Transverse colon (tissue), 4 donors: ENCODE results near the gene GMCL1. TPM values are rescaled to one million over a fixed set of nuclear protein-coding genes. Genes with fewer than 3 reads are reported as not detected.

Experiments used
- DNase-seq: peaks from one replicate; pipeline ENCODE4 v3.0.0-alpha.2; 2019
- H3K27ac ChIP-seq, 4 donors: fragments of 200-600 bp; sonication (generic); 2 replicates each; pipeline ENCODE4 v1.5.1; 2016 to 2018; ENCODE audit warnings: inconsistent platforms in 4 of 4
- H3K27me3 ChIP-seq: fragments of 200-600 bp; sonication (generic); 2 replicates; pipeline ENCODE4 v1.5.1; 2017; ENCODE audit warnings: inconsistent platforms
- H3K36me3 ChIP-seq, 4 donors: fragments of 200-600 bp; sonication (generic); 2 replicates each; pipeline ENCODE4 v1.5.1; 2017 to 2019; ENCODE audit warnings: inconsistent platforms in 4 of 4
- H3K4me1 ChIP-seq, 4 donors: fragments of 200-600 bp; sonication (generic); 2 replicates each; pipeline ENCODE4 v1.5.1; 2017 to 2020; ENCODE audit warnings: inconsistent platforms in 4 of 4
- H3K4me3 ChIP-seq, 4 donors: fragments of 200-600 bp; sonication (generic); 1 replicate in 1 of 4; 2 replicates in 3 of 4; pipeline versions ENCODE4 v1.5.1 to v1.6.1; 2017 to 2019; ENCODE audit warnings: inconsistent platforms in 4 of 4
- H3K9me3 ChIP-seq, 2 donors: fragments of 200-600 bp; sonication (generic); 2 replicates each; pipeline ENCODE4 v1.5.1; 2017 to 2019; ENCODE audit warnings: inconsistent platforms in 2 of 2
- CTCF ChIP-seq, 5 experiments: fragments of 200-600 bp in 3 of 5; fragments of 450-650 bp in 2 of 5; sonication (generic) in 3 of 5; IDR thresholded peaks; 1 replicate in 2 of 5; 2 replicates in 3 of 5; pipeline ENCODE4 v1.5.1; 2016 to 2017; ENCODE audit warnings: antibody characterized with exemption in 5 of 5, inconsistent platforms in 3 of 5, mild to moderate bottlenecking in 2 of 5, moderate library complexity in 1 of 5
- EP300 ChIP-seq: sonication (generic); formaldehyde crosslinking; IDR thresholded peaks from one replicate; pipeline ENCODE4 v1.6.1; 2017; ENCODE audit warnings: antibody characterized with exemption, low read depth
- POLR2A ChIP-seq: fragments of 450-650 bp; IDR thresholded peaks from one replicate; pipeline ENCODE4 v1.6.1; 2016; ENCODE audit warnings: antibody characterized with exemption, mild to moderate bottlenecking, moderate library complexity
- POLR2AphosphoS5 ChIP-seq, 3 donors: sonication (generic); formaldehyde crosslinking; IDR thresholded peaks; one replicate each; pipeline ENCODE4 v1.6.1; 2016; ENCODE audit warnings: antibody characterized with exemption in 3 of 3
- WGBS, 2 donors: methylation state at CpG; one replicate each; pipeline ENCODE4 v1.1.5; 2018; ENCODE audit warnings: low coverage in 1 of 2; 5-methylcytosine and 5-hydroxymethylcytosine counted together
- in situ Hi-C, 4 donors: fragments of 200-750 bp; cut with MboI; loops; one replicate each; pipeline versions ENCODE4 v1.15.0 to v1.15.1; 2017; ENCODE audit warnings: low sequenced_read_pairs in 3 of 4, low pct_ligation_motif_present in 1 of 4, low pct_unique_long_range_greater_than_20kb in 1 of 4
- intact Hi-C: fragments of 100-400 bp; cut with DNase I; formaldehyde crosslinking; loops from one replicate; pipeline ENCODE4 v1.15.1; 2023; ENCODE audit warnings: low total_unique reads
- total RNA-seq, 4 donors: library from RNA; depleted of rRNA; stranded (reverse); fragments of >200 nt; gene quantifications; one replicate each; pipeline ENCODE4 v1.1.0, GENCODE V29; 2016

GMCL1 gene
- total RNA-seq, 4 donors from 2014 or later = 5.0 to 82.3 (median 20.9) TPM

GRCh38 chr2:69835666-69836065, 6.2 kb downstream of the GMCL1 start:
- DNase-seq = no peak
- TF ChIP-seq CTCF (IDR thresholded peaks at IDR 0.05) (no peak), EP300 (no peak), POLR2AphosphoS5 (IDR thresholded peaks at IDR 0.05) (no peak), POLR2A (no peak)
- no peak overlapping the region for H3K27ac ChIP-seq
- H3K4me1 ChIP-seq = peaks cover 10 to 32% (median 16%) of the 10 kb centered on the region in 4 donors
- intact Hi-C loops (no loop called here), in situ Hi-C loops (no loop called here)
- 75 to 91% methylated on average over 2 of the region's 2 CpGs for WGBS, 2 donors
- H3K27me3 ChIP-seq = no peaks in the 10 kb centered on the region
- no peak overlapping the region for H3K4me3 ChIP-seq
- no peaks in the 10 kb centered on the region for H3K9me3 ChIP-seq
- H3K36me3 ChIP-seq = peaks cover 0 to 6% (median 0%) of the 10 kb centered on the region in 4 donors

GRCh38 chr2:69836316-69836715, 6.9 kb downstream of the GMCL1 start:
- DNase-seq = no peak
- no peak overlapping the region for H3K27ac ChIP-seq
- no peak overlapping the region for H3K4me3 ChIP-seq
- H3K27me3 ChIP-seq = no peaks in the 10 kb centered on the region
- intact Hi-C loops = no loop called here
- in situ Hi-C loops = no loop called here
- H3K36me3 ChIP-seq = peaks cover 0 to 6% (median 0%) of the 10 kb centered on the region in 4 donors
- H3K9me3 ChIP-seq = no peaks in the 10 kb centered on the region
- H3K4me1 ChIP-seq = peaks cover 4 to 26% (median 10%) of the 10 kb centered on the region in 4 donors
- TF ChIP-seq POLR2A = no peak
- TF ChIP-seq EP300 = no peak
- WGBS, 2 donors = 64 to 76% methylated on average over 5 of the region's 5 CpGs

- 89 to 100% methylated on average over 2 of the region's 2 CpGs for WGBS, 2 donors
- Histone ChIP-seq H3K27ac (no peak overlapping the region), H3K27me3 (no peaks in the 10 kb centered on the region), H3K4me1 (peaks cover 0 to 15% (median 4%) of the 10 kb centered on the region in 4 donors), H3K4me3 (no peak overlapping the region), H3K9me3 (no peaks in the 10 kb centered on the region), H3K36me3 (peaks cover 0 to 6% (median 0%) of the 10 kb centered on the region in 4 donors)
- in situ Hi-C loops = no loop called here
- no peak for TF ChIP-seq EP300
- no peak for TF ChIP-seq POLR2AphosphoS5 (IDR thresholded peaks at IDR 0.05)
- no peak for TF ChIP-seq CTCF (IDR thresholded peaks at IDR 0.05)
- no peak for TF ChIP-seq POLR2A
- no peak for DNase-seq
- intact Hi-C loops = no loop called here
Measured at GRCh38 chr2:69837533-69837932, 8.1 kb downstream of the GMCL1 start.

GRCh38 chr2:69843993-69844392, 14.5 kb downstream of the GMCL1 start:
- H3K27ac ChIP-seq = no peak overlapping the region
- no peaks in the 10 kb centered on the region for H3K27me3 ChIP-seq
- no peak overlapping the region for H3K4me3 ChIP-seq
- DNase-seq = no peak
- in situ Hi-C loops = no loop called here
- TF ChIP-seq CTCF (IDR thresholded peaks at IDR 0.05) (no peak), POLR2AphosphoS5 (IDR thresholded peaks at IDR 0.05) (no peak), EP300 (no peak), POLR2A (no peak)
- intact Hi-C loops = no loop called here
- no peaks in the 10 kb centered on the region for H3K9me3 ChIP-seq
- H3K36me3 ChIP-seq = peaks cover 0 to 29% (median 5%) of the 10 kb centered on the region in 4 donors
- no peaks in the 10 kb centered on the region for H3K4me1 ChIP-seq

GRCh38 chr2:69844560-69844959, 15.1 kb downstream of the GMCL1 start:
- peaks cover 0 to 34% (median 5%) of the 10 kb centered on the region in 4 donors for H3K36me3 ChIP-seq
- H3K27ac ChIP-seq = no peak overlapping the region
- TF ChIP-seq POLR2A = no peak
- TF ChIP-seq POLR2AphosphoS5 (IDR thresholded peaks at IDR 0.05) = no peak
- no peak for TF ChIP-seq CTCF (IDR thresholded peaks at IDR 0.05)
- TF ChIP-seq EP300 = no peak
- intact Hi-C loops = no loop called here
- no peaks in the 10 kb centered on the region for H3K27me3 ChIP-seq
- no peak for DNase-seq
- no peaks in the 10 kb centered on the region for H3K4me1 ChIP-seq
- no peak overlapping the region for H3K4me3 ChIP-seq
- in situ Hi-C loops = no loop called here
- WGBS, 2 donors = 90 to 97% methylated on average over 1 to 3 of the region's 3 CpGs
- H3K9me3 ChIP-seq = no peaks in the 10 kb centered on the region
